Hematopoietic multipotent progenitor cell (in vitro differentiated cells): ENCODE measurements around the gene NEGR1. TPM values are rescaled to one million over a fixed set of nuclear protein-coding genes. Genes with fewer than 3 reads are reported as not detected.

Experiments
- DNase-seq, 3 donors: peaks; one replicate each; pipeline ENCODE4 v3.0.0-alpha.2; 2011 to 2015; ENCODE audit warnings: low read depth in 2 of 3, low spot score in 2 of 3
- total RNA-seq: library from RNA; depleted of rRNA; stranded (reverse); fragments of >200 nt; gene quantifications from one replicate; pipeline ENCODE4 v1.2.3, GENCODE V29; 2012

NEGR1 gene
- 3.8 TPM for total RNA-seq

DNA sequence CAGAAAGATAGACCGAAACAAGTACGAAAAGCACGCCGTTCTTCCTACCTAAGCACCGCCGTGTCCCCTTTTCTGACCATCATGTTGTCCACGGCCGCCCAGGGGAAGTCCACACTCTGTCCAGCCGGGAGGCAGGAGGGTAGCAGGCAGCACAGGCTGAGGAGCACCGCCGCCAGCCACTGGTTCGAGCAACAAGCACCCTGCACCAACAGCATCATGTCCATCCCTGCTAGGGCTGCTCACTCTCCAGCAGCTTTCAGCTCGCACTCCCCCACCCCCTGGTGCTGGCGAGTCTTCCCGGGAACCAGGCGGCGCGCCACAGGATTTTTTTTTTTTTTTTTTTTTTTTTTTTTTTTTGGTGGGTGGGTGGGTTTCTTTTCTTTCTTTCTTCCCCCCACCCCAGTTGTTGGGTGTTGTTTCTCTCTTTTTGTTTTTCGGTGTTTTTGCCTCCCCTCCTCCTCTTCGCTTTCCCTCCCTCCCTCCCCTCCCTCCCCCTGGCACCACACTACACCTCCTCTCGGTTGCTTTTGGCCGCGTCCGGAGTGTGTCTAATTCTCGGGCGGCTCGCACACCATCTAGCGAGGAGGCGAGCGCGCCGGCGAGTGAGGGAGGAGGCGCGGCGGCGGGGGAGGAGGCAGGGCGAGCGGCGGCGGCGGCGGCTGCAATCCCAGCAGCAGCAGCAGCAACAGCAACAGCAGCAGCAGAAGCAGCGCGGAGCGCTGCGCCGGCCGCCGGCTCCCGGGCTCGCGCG, at the start of gene NEGR1:
Gene NEGR1, minus strand, starts transcription at position 269 of the 751 bp plus-strand sequence.
- DNase-seq: peak in 2 of 3 donors; percentile 91 to 97

DNA sequence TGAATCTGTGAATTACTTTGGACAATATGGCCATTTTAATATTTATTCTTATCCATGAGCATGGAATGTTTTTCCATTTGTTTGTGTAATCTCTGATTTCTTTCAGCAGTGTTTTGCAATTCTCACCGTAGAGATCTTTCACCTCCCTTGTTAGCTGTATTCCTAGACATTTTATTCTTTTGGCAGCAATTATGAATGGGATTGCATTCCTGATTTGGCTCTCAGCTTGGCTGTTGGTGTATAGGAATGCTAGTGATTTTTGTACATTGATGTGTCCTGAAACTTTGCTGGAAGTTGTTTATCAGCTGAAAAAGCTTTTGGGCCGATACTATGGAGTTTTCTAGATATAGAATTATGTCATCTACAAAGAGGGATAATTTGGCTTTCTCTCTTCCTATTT, 44.2 kb upstream of the NEGR1 start:
- no peak for DNase-seq

GRCh38 chr1:72324451-72324850, 42.1 kb upstream of the NEGR1 start:
- DNase-seq: peak in 1 of 3 donors; percentile 11

GRCh38 chr1:72322910-72323309, 40.6 kb upstream of the NEGR1 start:
- DNase-seq: no peak

GRCh38 chr1:72296501-72296900, 14.2 kb upstream of the NEGR1 start:
- DNase-seq: no peak

DNA sequence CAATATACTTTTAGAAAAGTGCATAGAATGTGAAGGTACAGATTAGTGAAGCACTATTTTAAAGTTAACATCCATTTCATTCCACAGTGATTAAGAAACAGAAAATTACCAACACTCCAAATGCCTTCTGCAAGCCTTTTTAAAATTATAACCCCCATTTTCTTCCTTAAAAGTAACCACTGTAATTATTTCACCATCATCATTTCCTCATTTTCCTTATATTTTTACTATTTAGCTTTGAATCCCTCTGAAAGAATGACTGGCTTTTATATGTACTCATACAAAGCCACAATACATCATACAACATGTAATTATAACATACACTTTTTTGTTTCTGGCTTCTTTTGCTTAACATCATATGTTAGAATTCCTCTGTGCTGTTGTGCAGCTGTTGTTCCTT, 6.5 kb upstream of the NEGR1 start:
- peak in 1 of 3 donors; percentile 7 for DNase-seq

DNA sequence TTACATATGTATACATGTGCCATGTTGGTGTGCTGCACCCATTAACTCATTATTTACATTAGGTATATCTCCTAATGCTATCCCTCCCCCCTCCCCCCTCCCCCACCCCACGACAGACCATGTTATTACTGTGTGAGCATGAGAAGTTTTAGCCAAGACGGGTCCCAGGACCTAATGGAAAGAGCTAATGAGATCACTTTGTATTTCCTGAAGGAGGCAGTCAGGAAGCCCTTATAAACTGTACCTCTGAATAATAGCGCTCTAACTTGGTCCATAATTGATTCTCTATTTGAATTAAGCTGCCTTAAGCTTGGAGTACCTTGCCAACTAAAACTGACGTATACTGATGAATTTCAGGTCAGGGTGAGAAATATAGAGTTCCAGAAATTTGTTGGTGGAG, 4.1 kb upstream of the NEGR1 start:
- no peak for DNase-seq

GRCh38 chr1:72285074-72285425, 2.7 kb upstream of the NEGR1 start:
- peak in 1 of 3 donors; percentile 18 for DNase-seq

DNA sequence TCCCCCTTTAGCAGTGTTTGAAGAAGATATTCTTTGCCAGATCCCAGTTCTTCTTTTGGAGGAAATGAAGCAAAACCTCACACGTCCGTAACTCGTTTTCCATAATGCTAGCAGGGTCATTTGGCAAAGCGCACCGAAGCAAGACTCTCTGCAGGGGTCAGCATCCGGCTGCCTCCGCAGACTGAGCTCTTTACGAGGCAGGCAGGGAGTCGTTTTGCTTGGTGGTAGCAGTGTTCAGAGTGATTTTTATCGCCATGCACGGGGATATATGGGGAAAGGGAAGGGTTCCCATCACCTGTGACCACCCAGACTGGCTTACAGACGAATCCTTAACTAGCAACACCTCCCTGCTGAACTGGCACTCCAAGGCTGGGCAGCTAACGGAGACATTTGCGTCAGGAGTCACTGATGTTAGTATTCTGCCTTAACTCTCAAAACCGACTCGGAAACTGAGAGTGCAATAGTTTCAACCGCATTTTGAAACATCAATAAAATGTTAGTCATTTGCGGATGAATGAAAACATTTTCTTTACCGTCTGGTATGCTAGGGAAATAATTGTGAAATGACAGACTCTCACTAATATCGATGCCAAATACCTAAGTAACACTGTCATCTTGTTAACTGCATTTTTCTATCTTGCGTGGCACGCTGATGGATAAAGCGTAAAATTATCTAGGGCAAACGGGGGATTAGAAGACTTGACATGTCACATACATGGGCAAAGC, 2.2 kb upstream of the NEGR1 start:
- DNase-seq: peak in 2 of 3 donors; percentile 68

- no peak for DNase-seq
Observed at GRCh38 chr1:72284084-72284347, 1.7 kb upstream of the NEGR1 start.

- peak in 2 of 3 donors; percentile 74 to 76 for DNase-seq
Observed at GRCh38 chr1:72283307-72284083, 1.2 kb upstream of the NEGR1 start.

- no peak for DNase-seq
Observed at GRCh38 chr1:72283022-72283306, 625 bp upstream of the NEGR1 start.

DNA sequence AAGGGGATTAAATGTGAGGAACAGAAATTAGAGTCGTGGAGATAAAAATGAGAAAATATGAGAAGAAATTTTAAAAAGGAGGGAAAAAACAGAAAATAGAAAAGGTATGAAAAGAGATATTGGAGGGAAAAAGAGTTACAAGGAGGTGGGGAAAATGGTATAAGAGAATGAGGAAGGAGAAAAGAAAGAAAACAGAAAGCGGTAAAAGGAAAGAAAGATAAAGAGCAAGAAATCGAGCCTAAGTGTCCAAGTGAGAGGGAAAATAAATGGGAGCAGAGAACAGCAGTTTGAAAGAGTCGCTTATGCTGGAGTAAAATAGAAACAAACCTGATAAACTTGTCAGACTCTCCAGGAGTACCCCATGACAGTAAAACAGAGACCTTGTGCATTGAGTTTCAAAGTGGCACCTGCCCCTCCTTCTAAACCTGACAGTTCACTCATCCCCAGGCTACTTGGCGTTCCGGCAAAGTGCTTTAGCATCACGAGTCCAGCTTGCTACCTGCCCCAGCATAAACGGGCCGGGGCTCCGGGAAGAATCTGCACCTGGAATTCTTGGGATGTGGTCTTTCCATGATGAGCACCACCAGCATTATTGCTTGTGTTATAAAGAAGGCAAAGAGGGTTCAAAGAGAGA, 585 bp downstream of the NEGR1 start:
- peak in 1 of 3 donors; percentile 13 for DNase-seq

DNA sequence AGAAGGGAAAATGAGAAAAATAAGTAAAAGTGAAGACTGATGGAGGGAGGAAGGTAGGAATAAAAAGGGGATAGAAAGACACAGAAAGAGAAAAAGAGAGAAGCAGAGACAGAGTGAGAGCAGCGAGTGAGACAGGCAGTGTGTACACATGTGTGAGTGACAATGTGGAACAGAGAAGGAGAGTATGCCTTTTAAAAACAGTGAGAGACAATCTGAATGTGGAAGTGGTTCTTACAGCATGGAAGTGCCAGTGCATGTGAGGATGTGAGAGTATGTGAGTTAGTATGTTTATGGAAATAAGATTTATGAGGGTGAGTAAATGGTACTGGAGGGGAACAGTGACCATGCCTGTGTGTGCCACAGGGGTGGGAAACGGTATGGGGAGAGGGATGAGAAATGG, 1.2 kb downstream of the NEGR1 start:
- DNase-seq: peak in 1 of 3 donors; percentile 12

DNA sequence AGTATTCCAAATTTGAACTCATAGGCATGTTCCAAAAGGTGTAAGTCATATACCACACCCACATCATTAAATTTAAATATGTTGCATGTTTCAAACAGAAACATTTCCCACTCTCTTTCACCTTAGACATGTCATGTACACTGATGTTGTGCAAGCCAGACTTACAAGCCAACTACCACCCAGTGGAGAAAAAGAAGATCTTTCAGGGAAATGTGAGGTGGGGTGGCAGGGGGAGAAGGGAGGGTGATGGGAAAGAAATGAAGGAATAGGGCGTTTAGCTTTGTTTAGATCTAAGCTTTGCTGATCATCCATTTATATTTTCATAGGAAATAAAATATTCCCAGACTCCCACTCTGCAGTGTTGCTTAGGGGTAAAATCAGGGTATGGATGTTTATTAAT, 1.6 kb downstream of the NEGR1 start:
- DNase-seq: peak in 1 of 3 donors; percentile 39

- DNase-seq: no peak
Observed at GRCh38 chr1:72280131-72280530, 2.2 kb downstream of the NEGR1 start.

- DNase-seq: peak in 1 of 3 donors; percentile 33
Observed at GRCh38 chr1:72278461-72278860, 3.9 kb downstream of the NEGR1 start.

GRCh38 chr1:72271555-72272085, 10.7 kb downstream of the NEGR1 start:
- no peak for DNase-seq

DNA sequence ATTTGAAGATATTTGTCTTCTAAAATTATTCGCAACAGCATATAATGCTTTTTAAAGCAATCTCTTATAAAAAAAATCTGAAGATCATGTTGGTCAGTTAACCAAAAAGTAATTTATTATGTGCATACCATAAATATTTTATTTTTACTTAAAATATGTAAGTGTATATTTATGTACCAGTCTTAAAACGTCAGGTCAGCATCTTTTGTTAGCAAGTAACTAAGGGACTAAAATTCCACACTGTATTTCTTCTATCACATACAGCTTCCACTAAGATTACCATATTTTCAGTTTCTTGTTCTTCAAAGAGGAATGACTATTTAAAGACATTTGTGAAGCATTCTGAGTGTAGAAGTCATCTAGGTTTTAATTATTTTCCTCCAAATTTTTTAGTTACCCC, 19.6 kb downstream of the NEGR1 start:
- no peak for DNase-seq

DNA sequence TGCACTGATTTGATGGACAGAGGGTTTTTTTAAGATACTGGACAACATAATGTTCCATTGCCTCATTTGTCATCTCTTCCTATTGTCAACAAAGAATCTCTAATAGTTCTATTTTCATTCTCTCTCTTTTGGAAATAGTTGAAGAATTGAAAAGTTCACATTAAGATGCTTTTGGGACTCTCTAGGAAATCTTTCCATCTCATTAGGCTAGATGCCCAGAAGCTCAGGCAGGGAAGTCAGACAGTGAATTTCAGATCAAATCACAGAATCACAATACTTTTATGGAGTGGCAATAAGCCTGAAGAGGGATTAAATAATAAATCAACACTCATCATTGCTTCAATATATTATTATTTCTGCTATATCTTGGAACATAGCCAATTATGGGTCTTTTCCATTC, 29.2 kb downstream of the NEGR1 start:
- no peak for DNase-seq

DNA sequence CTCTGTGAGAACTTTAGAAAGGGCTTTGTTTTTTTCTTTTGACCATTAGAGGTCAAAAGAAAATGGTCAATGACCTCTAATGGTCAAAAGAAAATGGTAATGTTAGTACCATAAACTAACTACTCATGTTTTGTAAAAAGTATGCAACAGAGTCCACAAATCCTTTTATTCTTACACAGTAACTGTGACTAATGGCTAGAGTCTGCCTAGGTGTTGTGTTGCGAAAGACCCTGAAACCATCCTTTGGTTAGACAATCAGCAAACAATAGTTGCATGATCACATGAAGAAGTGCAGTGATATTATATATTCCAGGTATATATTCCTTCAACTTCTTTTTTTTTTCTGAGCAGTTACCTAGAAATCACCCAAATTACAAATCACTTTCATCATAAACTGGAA, 40.9 kb downstream of the NEGR1 start:
- DNase-seq: no peak
